ENCODE measurements around the gene CREG1.

CREG1 gene

DNA sequence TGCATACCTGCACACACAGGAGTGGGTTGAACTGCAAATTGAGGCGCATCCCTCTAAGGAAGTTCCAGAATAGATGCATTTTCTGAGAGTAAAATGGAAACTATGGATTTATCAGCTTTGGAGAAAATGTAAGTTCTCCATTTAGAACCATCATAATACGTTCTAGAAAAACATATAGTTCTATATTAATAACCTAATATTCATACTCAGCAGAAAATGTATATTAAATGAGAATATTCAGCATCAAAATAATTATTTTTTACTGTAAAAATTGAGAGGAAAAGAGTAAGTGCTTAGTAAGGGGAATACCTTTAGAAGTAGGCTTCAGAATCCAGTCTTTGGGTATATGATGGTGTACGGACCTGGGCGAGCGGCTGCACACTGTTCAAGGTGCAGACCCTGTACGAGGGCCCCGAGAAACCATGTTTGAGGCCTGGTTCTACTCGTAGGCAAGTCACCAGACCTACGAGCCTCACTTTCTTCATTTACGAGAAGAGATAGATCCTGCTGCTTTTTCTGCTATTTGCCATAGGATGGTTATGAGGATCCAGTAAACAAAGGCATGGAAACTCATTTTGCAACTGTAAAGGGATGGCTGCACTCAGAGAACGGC lies 42.1 kb downstream of the CREG1 start:
- TF ChIP-seq EGR1 (IDR thresholded peaks at IDR 0.05) (no peak), TAF1 (IDR thresholded peaks at IDR 0.05; ENCODE audit: low read depth) (no peak), EP300 (IDR thresholded peaks at IDR 0.05; ENCODE audit: borderline replicate concordance) (no peak), TCF12 (IDR thresholded peaks at IDR 0.05; ENCODE audit: low read depth) (no peak), CREB1 (IDR thresholded peaks at IDR 0.05; ENCODE audit: low read depth) (no peak), TEAD4 (IDR thresholded peaks at IDR 0.05) (no peak), YY1 (IDR thresholded peaks at IDR 0.05; ENCODE audit: low read depth) (no peak)
- TF ChIP-seq, protein P1, sequence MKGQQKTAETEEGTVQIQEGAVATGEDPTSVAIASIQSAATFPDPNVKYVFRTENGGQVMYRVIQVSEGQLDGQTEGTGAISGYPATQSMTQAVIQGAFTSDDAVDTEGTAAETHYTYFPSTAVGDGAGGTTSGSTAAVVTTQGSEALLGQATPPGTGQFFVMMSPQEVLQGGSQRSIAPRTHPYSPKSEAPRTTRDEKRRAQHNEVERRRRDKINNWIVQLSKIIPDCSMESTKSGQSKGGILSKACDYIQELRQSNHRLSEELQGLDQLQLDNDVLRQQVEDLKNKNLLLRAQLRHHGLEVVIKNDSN (IDR thresholded peaks at IDR 0.05): no peak

DNA sequence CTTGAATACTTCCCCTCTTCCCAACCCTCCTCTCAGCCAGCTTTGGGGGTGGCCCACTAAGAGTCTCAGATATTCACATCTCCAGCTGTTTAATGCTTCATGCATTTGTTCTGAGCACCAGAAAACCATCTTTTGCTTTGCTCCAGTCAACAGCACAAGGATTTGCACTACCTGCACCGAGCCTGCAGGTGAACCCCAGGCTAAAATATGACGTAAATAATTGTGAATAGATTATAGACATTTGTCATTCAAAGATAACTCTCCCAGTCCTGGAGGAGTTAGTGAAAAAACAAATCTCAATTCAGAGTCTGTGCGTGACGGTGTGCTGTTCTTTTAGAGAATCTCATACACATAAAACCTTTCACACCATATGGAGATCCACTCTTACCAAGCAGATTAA lies 42.7 kb downstream of the CREG1 start:
- no peak for TF ChIP-seq TEAD4 (IDR thresholded peaks at IDR 0.05)
- TF ChIP-seq CREB1 (IDR thresholded peaks at IDR 0.05; ENCODE audit: low read depth): no peak
- TF ChIP-seq, protein P1 (IDR thresholded peaks at IDR 0.05): no peak
- no peak for TF ChIP-seq ZBTB7A (IDR thresholded peaks at IDR 0.05; ENCODE audit: low read depth)
- TF ChIP-seq TAF1 (IDR thresholded peaks at IDR 0.05; ENCODE audit: low read depth): no peak
- no peak for TF ChIP-seq RAD21 (IDR thresholded peaks at IDR 0.05; ENCODE audit: low read depth)
- TF ChIP-seq FOXM1 (IDR thresholded peaks at IDR 0.05; ENCODE audit: borderline replicate concordance, low read depth): no peak
- TF ChIP-seq TCF12 (IDR thresholded peaks at IDR 0.05; ENCODE audit: low read depth): no peak
- TF ChIP-seq, protein P2, sequence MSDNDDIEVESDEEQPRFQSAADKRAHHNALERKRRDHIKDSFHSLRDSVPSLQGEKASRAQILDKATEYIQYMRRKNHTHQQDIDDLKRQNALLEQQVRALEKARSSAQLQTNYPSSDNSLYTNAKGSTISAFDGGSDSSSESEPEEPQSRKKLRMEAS (IDR thresholded peaks at IDR 0.05): no peak
- no peak for TF ChIP-seq YY1 (IDR thresholded peaks at IDR 0.05; ENCODE audit: low read depth)
- no peak for TF ChIP-seq CEBPB (IDR thresholded peaks at IDR 0.05)
- TF ChIP-seq EP300 (IDR thresholded peaks at IDR 0.05; ENCODE audit: borderline replicate concordance): no peak
- no peak for TF ChIP-seq EGR1 (IDR thresholded peaks at IDR 0.05)
- TF ChIP-seq, protein P3, sequence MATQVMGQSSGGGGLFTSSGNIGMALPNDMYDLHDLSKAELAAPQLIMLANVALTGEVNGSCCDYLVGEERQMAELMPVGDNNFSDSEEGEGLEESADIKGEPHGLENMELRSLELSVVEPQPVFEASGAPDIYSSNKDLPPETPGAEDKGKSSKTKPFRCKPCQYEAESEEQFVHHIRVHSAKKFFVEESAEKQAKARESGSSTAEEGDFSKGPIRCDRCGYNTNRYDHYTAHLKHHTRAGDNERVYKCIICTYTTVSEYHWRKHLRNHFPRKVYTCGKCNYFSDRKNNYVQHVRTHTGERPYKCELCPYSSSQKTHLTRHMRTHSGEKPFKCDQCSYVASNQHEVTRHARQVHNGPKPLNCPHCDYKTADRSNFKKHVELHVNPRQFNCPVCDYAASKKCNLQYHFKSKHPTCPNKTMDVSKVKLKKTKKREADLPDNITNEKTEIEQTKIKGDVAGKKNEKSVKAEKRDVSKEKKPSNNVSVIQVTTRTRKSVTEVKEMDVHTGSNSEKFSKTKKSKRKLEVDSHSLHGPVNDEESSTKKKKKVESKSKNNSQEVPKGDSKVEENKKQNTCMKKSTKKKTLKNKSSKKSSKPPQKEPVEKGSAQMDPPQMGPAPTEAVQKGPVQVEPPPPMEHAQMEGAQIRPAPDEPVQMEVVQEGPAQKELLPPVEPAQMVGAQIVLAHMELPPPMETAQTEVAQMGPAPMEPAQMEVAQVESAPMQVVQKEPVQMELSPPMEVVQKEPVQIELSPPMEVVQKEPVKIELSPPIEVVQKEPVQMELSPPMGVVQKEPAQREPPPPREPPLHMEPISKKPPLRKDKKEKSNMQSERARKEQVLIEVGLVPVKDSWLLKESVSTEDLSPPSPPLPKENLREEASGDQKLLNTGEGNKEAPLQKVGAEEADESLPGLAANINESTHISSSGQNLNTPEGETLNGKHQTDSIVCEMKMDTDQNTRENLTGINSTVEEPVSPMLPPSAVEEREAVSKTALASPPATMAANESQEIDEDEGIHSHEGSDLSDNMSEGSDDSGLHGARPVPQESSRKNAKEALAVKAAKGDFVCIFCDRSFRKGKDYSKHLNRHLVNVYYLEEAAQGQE (IDR thresholded peaks at IDR 0.05; ENCODE audit: low read depth): no peak
- TF ChIP-seq NFIC (IDR thresholded peaks at IDR 0.05): no peak

DNA sequence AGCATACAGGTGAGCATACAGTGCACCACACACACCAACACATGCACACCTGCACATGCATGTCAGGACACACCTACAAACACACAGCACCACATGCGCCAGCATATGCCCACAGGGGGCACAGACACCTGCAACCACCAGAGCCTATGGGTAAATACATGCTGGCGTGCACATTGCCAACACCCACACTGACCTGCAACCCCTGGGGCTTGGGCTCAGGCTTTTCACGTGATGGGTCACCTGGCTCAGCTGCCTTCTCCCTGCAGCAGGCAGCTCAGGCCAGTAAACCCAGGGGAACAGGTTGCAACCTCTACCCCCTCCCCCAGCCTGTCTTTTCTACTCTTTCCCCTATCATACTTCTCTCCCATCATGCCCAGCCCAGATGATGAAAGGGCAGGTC lies 43.3 kb downstream of the CREG1 start:
- TF ChIP-seq, protein P2 (IDR thresholded peaks at IDR 0.05): no peak
- TF ChIP-seq TAF1 (IDR thresholded peaks at IDR 0.05; ENCODE audit: low read depth) (no peak), FOXM1 (IDR thresholded peaks at IDR 0.05; ENCODE audit: borderline replicate concordance, low read depth) (no peak), NFIC (IDR thresholded peaks at IDR 0.05) (no peak), EP300 (IDR thresholded peaks at IDR 0.05; ENCODE audit: borderline replicate concordance) (no peak), TEAD4 (IDR thresholded peaks at IDR 0.05) (no peak), YY1 (IDR thresholded peaks at IDR 0.05; ENCODE audit: low read depth) (no peak), RAD21 (IDR thresholded peaks at IDR 0.05; ENCODE audit: low read depth) (no peak), ZBTB7A (IDR thresholded peaks at IDR 0.05; ENCODE audit: low read depth) (no peak), CEBPB (IDR thresholded peaks at IDR 0.05) (no peak), TCF12 (IDR thresholded peaks at IDR 0.05; ENCODE audit: low read depth) (no peak), CREB1 (IDR thresholded peaks at IDR 0.05; ENCODE audit: low read depth) (no peak), EGR1 (IDR thresholded peaks at IDR 0.05) (no peak)
- TF ChIP-seq, protein P1 (IDR thresholded peaks at IDR 0.05): no peak
- TF ChIP-seq, protein P3 (IDR thresholded peaks at IDR 0.05; ENCODE audit: low read depth): no peak

DNA sequence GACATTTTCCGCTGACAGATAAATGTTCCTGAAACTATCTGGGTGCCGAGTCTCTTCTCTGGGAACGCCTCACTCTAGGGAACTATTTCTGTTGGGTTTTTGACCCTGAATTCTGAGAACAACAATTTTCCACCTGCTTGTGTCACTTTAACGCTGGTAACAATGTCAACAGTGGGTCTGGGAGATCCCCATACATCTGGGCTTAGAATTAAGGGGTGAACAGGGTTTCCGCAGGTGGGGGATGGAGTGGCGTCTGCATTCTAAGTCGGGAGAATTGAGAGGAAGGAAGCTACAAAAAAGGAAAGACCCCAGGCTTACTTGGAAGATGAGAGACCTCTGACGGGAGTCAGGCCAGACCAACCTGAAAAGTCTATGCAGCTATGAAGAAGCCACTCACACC lies 44.0 kb downstream of the CREG1 start:
- TF ChIP-seq RAD21 (IDR thresholded peaks at IDR 0.05; ENCODE audit: low read depth) (no peak), TAF1 (IDR thresholded peaks at IDR 0.05; ENCODE audit: low read depth) (no peak), TEAD4 (IDR thresholded peaks at IDR 0.05) (no peak), EP300 (IDR thresholded peaks at IDR 0.05; ENCODE audit: borderline replicate concordance) (no peak), ZBTB7A (IDR thresholded peaks at IDR 0.05; ENCODE audit: low read depth) (no peak), CREB1 (IDR thresholded peaks at IDR 0.05; ENCODE audit: low read depth) (no peak)
- TF ChIP-seq, protein P2 (IDR thresholded peaks at IDR 0.05): no peak
- TF ChIP-seq, protein P3 (IDR thresholded peaks at IDR 0.05; ENCODE audit: low read depth): no peak
- TF ChIP-seq, protein P1 (IDR thresholded peaks at IDR 0.05): no peak
